Measurements from ENCODE around the gene EPB41L2.
A peak's percentile ranks its signal among the peaks of the same experiment; 100 is the strongest.
"Not testable (repeated sequence)": the region's sequence is repeated elsewhere in the genome, so short reads cannot be mapped to it uniquely, and the experiment has no call there.

Gene EPB41L2

GRCh38 chr6:130971504-130971903 is 91.5 kb downstream of the EPB41L2 start:
- FAIRE-seq = no peak

DNA sequence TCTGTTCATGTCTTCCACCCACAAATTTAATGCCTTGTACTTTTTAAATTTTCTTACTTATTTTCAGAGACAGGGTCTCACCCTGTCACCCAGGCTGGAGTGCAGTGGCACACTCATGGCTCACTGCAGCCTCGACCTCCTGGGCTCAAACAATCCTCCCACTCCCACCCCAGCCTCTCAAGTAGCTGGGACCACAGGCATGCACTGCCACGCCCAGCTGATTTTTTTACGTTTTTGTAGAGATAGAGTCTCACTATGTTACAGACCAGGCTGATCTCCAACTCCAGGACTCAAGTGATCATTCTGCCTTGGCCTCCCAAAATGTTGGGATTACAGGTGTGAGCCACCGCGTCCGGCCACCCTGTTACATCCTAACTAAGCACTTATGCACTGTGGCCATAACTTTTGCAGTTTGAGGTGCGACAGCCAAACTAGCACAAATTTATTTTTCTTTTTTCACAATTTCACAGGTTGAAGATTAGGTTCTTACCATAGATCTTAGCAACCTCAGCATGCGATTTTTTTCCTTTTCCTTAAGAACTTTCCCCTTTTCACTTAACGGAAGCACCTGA is 92.1 kb downstream of the EPB41L2 start:
- FAIRE-seq = no peak

- peak; percentile 23 for FAIRE-seq
These were observed 93.1 kb downstream of the EPB41L2 start for GRCh38 chr6:130969791-130970491.

- FAIRE-seq = no peak
These were observed 93.9 kb downstream of the EPB41L2 start for GRCh38 chr6:130969166-130969565.

DNA sequence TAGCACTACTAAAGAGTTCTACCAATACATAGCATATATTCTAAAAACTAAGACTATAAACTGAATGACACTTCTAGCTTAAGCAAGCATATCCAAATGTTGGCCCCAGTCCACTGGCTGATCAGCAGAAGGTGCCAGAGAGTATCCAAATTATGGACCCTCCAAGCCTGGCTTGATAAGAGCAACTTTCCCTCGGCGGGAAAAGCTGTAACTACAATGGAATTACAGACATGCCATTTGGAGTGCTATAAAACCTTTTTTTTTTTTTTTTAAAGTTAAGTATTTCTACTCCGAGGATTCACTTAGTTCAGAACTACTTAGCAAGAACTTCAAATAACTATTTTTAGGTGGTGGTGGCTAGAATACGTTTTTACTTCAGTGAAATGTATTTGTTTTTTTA is 94.6 kb downstream of the EPB41L2 start:
- no peak for FAIRE-seq

- no peak for FAIRE-seq
These were observed 95.3 kb downstream of the EPB41L2 start for GRCh38 chr6:130967502-130968445.

- no peak for FAIRE-seq
These were observed 96.6 kb downstream of the EPB41L2 start for GRCh38 chr6:130966344-130966980.

GRCh38 chr6:130965656-130966055 is 97.4 kb downstream of the EPB41L2 start:
- FAIRE-seq = no peak

DNA sequence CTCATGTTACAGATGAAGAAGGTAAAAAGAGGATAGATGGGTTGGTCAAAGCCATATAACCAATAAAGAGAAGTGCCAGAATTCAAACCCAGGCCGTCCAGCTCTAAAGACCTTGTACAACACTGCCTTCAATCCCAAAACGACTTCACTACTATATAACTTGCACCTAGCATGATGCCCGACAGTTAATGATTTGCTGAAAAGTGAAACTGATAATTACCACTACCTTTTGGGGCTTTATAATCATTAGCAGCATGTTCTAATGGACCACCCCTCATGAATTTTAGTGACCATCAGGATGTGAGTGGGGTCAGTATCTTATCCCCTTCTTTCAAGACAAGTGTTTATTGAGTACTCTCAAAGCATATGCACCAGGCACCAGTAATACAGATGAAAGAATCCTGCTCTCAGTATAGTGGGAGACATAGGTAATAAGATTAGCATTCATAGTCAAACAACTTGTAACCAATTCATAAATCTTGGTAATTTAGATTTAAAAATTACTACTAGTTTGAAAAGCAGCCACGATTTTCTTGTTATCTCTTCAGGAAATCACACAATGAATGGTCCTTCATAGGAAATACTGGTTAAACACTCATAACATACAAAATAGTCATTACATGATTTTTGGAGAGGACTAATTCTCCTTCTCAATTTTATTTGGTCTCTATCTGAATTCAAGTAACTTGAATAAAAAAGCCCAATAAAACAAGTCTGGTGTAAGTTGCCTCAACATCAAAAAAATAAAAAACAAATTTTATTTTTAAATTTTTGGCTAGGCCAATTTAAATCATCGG is 98.0 kb downstream of the EPB41L2 start:
- no peak for FAIRE-seq

DNA sequence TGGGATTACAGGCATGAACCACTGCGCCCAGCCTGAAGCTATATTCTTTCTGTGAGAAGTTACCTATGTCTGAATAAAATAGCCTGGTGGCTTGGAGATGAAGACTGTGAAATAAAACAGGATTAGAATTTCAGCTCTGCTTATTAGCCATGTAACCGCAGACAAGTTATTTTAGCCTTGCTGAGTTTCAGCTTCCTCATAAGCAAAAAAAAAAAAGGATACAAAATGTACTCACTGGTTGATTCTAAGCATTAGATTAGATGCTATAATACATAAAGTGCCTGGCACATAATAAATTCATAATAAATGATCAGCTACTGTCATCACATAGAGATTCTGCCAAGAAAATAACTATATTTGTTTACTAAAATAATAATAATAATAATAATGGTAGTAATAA is 98.8 kb downstream of the EPB41L2 start:
- FAIRE-seq = no peak

GRCh38 chr6:130962966-130963365 is 100.1 kb downstream of the EPB41L2 start:
- no peak for FAIRE-seq

DNA sequence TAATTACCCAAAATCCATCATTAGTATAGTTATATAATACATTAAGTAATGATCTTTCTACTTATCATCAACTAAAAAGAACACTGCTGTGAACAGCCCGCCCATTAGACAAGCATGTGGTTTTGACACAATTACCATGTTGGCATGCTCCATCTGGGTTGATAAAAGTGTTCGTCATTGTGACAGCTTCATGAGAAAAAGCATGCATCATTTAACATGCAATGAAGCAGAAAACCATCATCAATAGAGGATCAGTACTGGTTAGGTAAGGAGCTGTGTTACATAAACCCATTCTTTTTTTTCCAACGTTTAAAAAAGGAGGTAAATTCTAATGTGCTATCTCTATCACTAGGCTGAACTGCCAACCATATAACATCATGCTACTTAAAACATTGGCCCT is 101.9 kb downstream of the EPB41L2 start:
- no peak for FAIRE-seq

- no peak for FAIRE-seq
These were observed 103.1 kb downstream of the EPB41L2 start for GRCh38 chr6:130959951-130960350.

- FAIRE-seq = no peak
These were observed 104.6 kb downstream of the EPB41L2 start for GRCh38 chr6:130958468-130958867.

- no peak for FAIRE-seq
These were observed 107.3 kb downstream of the EPB41L2 start for GRCh38 chr6:130955755-130956154.

DNA sequence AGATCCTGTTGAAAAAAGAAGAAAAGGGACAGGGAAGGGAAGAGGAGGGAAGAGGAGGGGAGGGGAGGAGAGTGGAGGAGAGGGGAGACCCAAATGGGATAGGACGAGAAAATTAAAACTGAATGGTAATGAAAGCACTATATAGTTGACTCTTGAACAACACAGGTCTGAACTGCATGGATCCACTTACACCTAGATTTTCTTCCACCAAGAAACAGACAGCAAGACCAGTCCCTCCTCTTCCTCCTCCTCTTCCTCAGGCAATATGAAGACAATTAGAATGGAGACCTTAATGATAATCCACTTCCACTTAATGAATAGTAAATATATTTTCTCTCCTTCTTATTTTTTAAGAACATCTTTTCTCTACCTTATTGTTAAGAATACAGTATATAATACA is 113.5 kb downstream of the EPB41L2 start:
- no peak for FAIRE-seq

GRCh38 chr6:130947464-130947863 is 115.6 kb downstream of the EPB41L2 start:
- FAIRE-seq = no peak

GRCh38 chr6:130946076-130946475 is 117.0 kb downstream of the EPB41L2 start:
- FAIRE-seq = peak; percentile 21

GRCh38 chr6:130945401-130945919 is 117.6 kb downstream of the EPB41L2 start:
- no peak for FAIRE-seq

- FAIRE-seq = no peak
These were observed 118.6 kb downstream of the EPB41L2 start for GRCh38 chr6:130944486-130944885.

GRCh38 chr6:130943738-130944137 is 119.3 kb downstream of the EPB41L2 start:
- no peak for FAIRE-seq

DNA sequence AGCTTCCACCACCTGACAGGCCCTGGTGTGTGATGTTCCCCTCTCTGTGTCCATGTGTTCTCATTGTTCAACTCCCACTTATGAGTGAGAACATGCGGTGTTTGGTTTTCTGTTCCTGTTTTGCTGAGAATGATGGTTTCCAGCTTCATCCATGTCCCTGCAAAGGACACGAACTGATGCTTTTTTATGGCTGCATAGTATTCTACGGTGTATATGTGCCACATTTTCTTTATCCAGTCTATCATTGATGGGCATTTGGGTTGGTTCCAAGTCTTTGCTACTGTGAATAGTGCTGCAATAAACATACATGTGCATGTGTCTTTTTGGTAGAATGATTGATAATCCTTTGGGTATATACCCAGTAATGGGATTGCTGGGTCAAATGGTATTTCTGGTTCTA is 120.3 kb downstream of the EPB41L2 start:
- not testable (repeated sequence) for FAIRE-seq

All from endometrium (tissue), 2 donors.